SK-N-DZ (cell line): ENCODE results near the gene IRAK1BP1.
"Not testable (repeated sequence)": the region's sequence is repeated elsewhere in the genome, so short reads cannot be mapped to it uniquely, and the experiment has no call there.

Experiments used
- DNase-seq: peaks from one replicate; pipeline ENCODE4 v3.0.0-alpha.2; 2015; ENCODE audit warnings: low spot score

Gene IRAK1BP1

GRCh38 chr6:78889901-78890300 is 22.6 kb downstream of the IRAK1BP1 start:
- not testable (repeated sequence) for DNase-seq

- no peak for DNase-seq
Measured at GRCh38 chr6:78896227-78896626, 28.9 kb downstream of the IRAK1BP1 start.

DNA sequence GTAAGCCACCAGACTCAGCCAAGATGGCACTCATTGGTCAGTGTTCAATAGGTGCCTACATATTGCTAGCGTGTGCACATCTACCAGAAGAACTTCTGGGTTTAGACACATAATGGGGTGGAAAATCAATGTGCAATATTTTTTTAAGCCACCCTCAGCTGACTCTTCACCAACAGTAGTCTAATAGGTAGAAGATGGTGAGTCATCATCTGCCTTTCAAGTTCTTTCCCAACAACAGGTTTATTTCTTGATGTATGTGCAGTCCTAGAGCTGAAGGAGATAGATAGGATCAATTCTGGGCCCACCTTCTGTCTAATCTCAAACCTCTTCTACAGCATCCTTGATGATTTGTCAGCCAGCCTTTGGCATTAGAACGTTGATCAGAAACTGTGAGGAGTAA is 41.3 kb downstream of the IRAK1BP1 start:
- DNase-seq, result no peak

- no peak for DNase-seq
Measured at GRCh38 chr6:78909391-78909790, 42.0 kb downstream of the IRAK1BP1 start.

DNA sequence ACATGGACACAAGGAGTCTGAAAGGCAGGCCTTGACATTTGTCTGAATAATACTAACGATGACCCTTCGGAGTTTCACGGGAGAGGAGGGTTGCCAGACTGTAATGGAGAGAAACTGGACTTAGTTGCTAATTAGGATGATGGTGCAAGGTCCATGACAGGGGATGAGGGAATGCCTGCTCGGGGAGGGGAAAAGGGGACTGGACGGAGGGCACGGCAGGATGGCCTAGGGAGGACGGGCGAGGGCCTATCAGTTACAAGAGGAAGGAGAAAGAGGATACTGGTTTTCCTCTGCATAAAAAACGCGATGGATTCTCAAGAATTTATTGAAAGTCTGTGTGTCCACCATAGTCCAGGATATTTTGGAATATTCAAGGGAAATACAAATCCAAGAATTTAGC is 42.7 kb downstream of the IRAK1BP1 start:
- no peak for DNase-seq

DNA sequence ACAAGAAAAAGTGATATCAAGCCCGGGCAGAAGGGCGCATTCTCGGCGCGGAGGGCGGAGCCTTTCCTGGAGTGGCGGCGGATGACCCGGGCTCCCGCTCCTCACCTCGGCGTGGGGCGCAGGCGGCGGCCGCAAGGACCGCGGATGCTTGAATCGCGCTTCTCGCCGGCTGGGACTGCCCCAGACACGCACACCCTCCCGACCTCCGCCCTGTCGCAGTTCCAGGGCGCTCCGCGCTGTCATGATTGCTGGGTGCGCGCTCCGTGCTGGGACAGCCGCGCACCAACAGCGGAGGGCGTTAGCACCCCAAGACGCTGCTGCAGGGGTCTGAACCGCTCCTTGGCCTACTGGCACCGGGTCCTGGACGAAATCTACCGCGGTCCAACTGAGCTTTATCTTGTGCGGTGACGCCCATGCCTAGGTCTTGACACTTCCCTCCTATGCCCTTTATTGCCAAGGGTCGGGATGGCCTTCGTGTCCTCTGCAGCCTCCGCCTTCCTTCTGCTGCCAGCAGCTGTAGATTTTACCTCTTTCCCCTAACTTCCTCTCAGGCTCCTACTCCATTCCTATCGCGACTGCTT is 43.3 kb downstream of the IRAK1BP1 start:
- no peak for DNase-seq

GRCh38 chr6:78911218-78911940 is 44.0 kb downstream of the IRAK1BP1 start:
- peak; percentile 5 for DNase-seq

DNA sequence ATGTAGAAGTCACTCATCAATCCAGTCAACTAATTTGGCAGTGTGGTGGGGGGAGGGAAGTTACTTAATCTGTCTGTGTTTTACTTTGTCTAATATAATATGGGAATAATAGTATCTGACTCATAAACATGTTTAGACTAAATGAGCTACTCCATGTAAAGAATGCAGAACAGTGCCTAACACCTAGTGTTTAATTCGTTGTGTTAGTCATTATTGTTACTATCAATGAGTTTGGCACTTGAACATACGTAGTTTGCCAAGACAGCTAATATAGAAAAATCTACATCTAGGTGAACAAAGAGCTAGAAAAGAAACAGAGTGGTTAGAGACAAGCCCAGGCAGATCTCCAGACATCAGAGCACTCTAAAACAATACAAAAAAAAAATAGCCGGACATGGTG is 49.1 kb downstream of the IRAK1BP1 start:
- no peak for DNase-seq

DNA sequence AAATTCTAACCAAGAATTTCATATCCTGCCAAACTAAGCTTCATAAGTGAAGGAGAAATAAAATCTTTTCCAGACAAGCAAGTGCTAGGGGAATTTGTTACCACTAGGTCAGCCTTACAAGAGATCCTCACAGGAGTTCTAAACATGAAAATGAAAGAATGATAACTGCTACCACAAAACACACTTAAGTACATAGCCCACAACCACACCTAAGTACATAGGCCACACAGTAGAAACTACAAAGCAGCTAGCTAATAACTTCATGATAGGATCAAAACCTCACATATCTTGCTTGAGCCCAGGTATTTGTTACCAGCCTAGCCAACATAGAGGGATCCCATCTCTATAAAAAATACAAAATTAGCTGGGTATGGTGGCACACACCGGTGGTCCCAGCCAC is 50.4 kb downstream of the IRAK1BP1 start:
- no peak for DNase-seq

DNA sequence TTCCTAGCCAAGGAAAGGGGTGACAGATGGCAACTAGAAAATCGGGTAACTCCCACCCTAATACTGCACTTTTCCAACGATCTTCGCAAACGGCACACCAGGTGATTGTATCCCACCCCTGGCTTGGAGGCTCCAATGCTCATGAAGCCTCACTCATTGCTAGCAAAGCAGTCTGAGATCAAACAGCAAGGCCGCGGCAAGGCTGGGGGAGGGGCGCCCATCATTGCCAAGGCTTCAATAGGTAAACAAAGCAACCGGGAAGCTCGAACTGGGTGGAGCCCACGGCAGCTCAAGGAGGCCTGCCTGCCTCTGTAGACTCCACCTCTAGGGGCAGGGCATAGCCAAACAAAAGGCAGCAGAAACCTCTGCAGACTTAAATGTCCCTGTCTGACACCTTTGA is 53.8 kb downstream of the IRAK1BP1 start:
- not testable (repeated sequence) for DNase-seq

GRCh38 chr6:78925317-78925716 is 58.0 kb downstream of the IRAK1BP1 start:
- no peak for DNase-seq

GRCh38 chr6:78935553-78935952 is 68.2 kb downstream of the IRAK1BP1 start:
- DNase-seq, result no peak

GRCh38 chr6:78936515-78936914 is 69.2 kb downstream of the IRAK1BP1 start:
- no peak for DNase-seq

- DNase-seq, result no peak
Measured at GRCh38 chr6:78942446-78942845, 75.1 kb downstream of the IRAK1BP1 start.

GRCh38 chr6:78947529-78947928 is 80.2 kb downstream of the IRAK1BP1 start:
- no peak for DNase-seq

DNA sequence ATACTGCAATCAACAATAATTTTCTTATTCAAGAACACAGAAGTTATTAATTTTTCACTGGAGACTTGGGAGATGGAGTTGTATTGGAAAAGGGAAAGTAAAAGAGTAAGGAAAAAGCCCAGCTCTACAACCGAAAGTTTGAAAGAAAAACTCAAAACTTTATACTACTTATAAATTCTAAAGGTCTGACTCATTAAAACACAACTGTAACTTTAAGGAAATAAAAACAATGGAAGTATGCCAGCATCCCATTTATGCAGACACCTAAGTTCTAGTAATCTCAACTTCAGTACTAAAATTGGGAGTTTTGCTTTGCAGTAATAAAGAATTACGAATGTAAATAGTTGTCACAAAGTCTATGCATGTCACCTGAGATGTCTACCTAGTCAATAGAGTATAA is 80.6 kb downstream of the IRAK1BP1 start:
- DNase-seq, result no peak

GRCh38 chr6:78948785-78949184 is 81.4 kb downstream of the IRAK1BP1 start:
- DNase-seq, result no peak

DNA sequence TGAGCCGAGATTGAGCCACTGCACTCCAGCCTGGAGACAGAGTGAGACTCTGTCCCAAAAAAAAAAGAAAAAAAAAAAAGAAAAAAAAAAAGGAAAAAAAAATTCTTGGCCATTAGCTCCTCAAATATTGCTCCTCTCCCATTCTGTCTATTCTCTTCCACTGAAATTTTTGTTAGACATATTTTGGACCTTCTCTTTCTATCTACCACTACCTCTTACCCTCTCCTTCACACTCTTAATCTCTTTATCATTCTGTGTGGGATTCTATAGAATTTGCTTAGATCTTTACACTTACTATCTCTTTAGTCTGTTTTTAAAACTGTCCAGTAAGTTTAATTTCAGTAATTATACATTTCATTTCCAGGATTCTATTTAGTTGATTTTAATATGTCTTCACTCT is 85.0 kb downstream of the IRAK1BP1 start:
- no peak for DNase-seq
